Stomach smooth muscle (tissue), 2 donors: Measurements from ENCODE around the gene MRPL46.
"Not testable (repeated sequence)": the region's sequence is repeated elsewhere in the genome, so short reads cannot be mapped to it uniquely, and the experiment has no call there.

Experiments used
- H3K27ac ChIP-seq: one replicate; pipeline ENCODE4 v1.7.0; 2013; ENCODE audit warnings: mild to moderate bottlenecking, low read length, inconsistent platforms
- H3K27me3 ChIP-seq, 2 donors: one replicate each; pipeline ENCODE4 v1.7.0; 2013; ENCODE audit warnings: low read length in 2 of 2; ENCODE audit not compliant: insufficient read depth in 2 of 2, control insufficient read depth in 1 of 2
- H3K36me3 ChIP-seq, 2 donors: one replicate each; pipeline ENCODE4 v1.7.0; 2013; ENCODE audit warnings: low read length in 2 of 2; ENCODE audit not compliant: control insufficient read depth in 2 of 2, insufficient read depth in 2 of 2
- H3K4me1 ChIP-seq: one replicate; pipeline ENCODE4 v1.7.0; 2013; ENCODE audit warnings: low read length; ENCODE audit not compliant: control insufficient read depth, insufficient read depth
- H3K4me3 ChIP-seq, 2 donors: one replicate each; pipeline ENCODE4 v1.7.0; 2013; ENCODE audit warnings: low read length in 2 of 2
- H3K9ac ChIP-seq, 2 donors: one replicate each; pipeline ENCODE4 v1.7.0; 2013; ENCODE audit warnings: low read length in 2 of 2, mild to moderate bottlenecking in 1 of 2
- H3K9me3 ChIP-seq, 2 donors: one replicate each; pipeline ENCODE4 v1.7.0; 2013; ENCODE audit warnings: low read length in 2 of 2; ENCODE audit not compliant: control insufficient read depth in 2 of 2
- donor health status: healthy.
- donor health status: Pancreatic carcinoma.

Gene MRPL46

DNA sequence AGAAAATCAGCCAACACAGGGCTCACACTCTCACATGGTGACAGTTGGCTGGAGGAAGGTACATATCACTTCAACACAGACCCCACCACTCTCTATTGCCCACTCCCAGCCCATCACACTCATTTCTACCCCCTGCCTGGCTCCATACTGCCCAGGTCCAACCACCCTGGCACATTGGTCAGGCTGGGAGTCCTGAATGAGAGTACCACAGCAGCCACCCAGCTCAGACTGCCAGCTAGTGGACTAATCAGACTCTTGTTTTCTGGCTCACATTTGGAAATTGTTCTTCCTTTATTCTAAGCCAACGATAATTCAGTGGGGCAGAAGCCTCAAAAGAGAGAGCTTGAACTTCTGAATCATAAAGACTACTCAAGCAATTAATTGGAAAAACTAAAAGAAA is 20.0 kb downstream of the MRPL46 start:
- no peak overlapping the region for H3K9ac ChIP-seq
- H3K36me3 ChIP-seq = no peaks in the 10 kb centered on the region
- H3K4me1 ChIP-seq = no peaks in the 10 kb centered on the region
- H3K27ac ChIP-seq = no peak overlapping the region
- H3K9me3 ChIP-seq = no peaks in the 10 kb centered on the region
- H3K4me3 ChIP-seq = no peak overlapping the region
- peaks cover 0 to 2% of the 10 kb centered on the region in 2 donors for H3K27me3 ChIP-seq

DNA sequence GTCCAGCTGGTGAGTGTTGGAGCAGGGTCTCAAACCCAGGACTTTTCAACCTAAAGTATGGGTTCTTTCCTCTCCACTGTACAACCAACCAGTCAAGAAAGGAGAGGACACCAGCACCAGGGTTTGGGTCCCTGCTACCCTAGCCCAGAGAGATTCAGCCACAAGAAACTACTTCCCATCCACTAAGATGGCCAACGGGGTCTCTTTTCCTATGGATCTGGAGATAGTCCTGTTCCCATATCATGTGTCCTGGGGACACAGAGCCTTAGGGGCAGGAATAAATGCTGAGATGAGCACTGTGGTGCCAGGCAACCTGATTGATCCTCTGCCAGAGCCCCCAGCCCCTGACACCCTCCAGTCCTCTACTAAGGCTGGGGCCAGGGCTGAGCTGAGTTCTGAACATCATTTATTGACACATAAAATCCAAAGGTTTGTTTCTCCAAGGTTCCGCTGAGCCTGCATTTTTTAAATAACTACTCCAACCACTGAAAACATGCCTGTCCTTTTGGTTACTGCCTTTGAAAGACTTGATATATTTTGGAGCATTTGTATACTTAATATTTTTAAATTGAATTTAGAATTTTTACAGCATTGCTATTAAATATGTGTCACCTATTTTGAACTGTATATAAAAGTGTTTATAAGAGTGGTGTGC is 26.0 kb downstream of the MRPL46 start:
- Histone ChIP-seq H3K36me3 (no peaks in the 10 kb centered on the region), H3K27me3 (peaks cover 0 to 10% of the 10 kb centered on the region in 2 donors)

GRCh38 chr15:88440021-88440420 is 27.2 kb downstream of the MRPL46 start:
- Histone ChIP-seq H3K27me3 (peaks cover 0 to 10% of the 10 kb centered on the region in 2 donors), H3K4me1 (no peaks in the 10 kb centered on the region), H3K9ac (no peak overlapping the region), H3K4me3 (no peak overlapping the region), H3K27ac (no peak overlapping the region), H3K9me3 (no peaks in the 10 kb centered on the region), H3K36me3 (no peaks in the 10 kb centered on the region)

More for the DNA sequence above, 26.0 kb downstream of the MRPL46 start:
- Histone ChIP-seq H3K27ac (no peak overlapping the region), H3K4me3 (no peak overlapping the region), H3K9me3 (no peaks in the 10 kb centered on the region), H3K9ac (no peak overlapping the region), H3K4me1 (no peaks in the 10 kb centered on the region)

DNA sequence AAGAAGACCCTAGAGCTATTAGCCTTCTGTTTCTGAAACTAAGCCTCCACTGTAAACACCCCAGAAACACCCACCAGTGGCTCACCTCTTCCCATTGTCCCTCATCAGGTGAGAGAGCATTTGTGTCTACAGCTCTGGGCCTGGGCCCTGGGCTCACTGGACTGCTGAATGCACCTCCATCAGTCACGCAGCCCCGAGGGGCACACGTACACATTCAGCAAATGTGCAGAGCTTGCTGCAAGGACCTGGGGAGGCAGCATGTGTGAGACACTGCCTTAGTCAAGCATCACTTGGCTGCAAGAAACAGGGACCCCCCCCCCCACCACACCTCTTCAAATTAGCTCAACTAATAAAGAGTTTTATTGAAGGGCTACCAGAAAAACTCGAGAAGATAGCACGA is 29.0 kb downstream of the MRPL46 start:
- Histone ChIP-seq H3K36me3 (no peaks in the 10 kb centered on the region), H3K4me3 (no peak overlapping the region), H3K4me1 (no peaks in the 10 kb centered on the region), H3K27ac (no peak overlapping the region), H3K27me3 (peaks cover 0 to 10% of the 10 kb centered on the region in 2 donors), H3K9me3 (no peaks in the 10 kb centered on the region), H3K9ac (no peak overlapping the region)

- H3K4me1 ChIP-seq, H3K27ac ChIP-seq, H3K36me3 ChIP-seq, H3K27me3 ChIP-seq, H3K9me3 ChIP-seq, H3K4me3 ChIP-seq, H3K9ac ChIP-seq: not testable (repeated sequence)
Measured at GRCh38 chr15:88434106-88434505, 33.1 kb downstream of the MRPL46 start.

GRCh38 chr15:88433046-88433685 is 34.0 kb downstream of the MRPL46 start:
- no peak overlapping the region for H3K27ac ChIP-seq
- H3K9me3 ChIP-seq = no peaks in the 10 kb centered on the region
- no peak overlapping the region for H3K9ac ChIP-seq
- H3K4me3 ChIP-seq = no peak overlapping the region
- peaks cover 0 to 9% of the 10 kb centered on the region in 2 donors for H3K27me3 ChIP-seq
- H3K36me3 ChIP-seq = no peaks in the 10 kb centered on the region
- no peaks in the 10 kb centered on the region for H3K4me1 ChIP-seq

- H3K4me3 ChIP-seq = no peak overlapping the region
- H3K36me3 ChIP-seq = no peaks in the 10 kb centered on the region
- H3K4me1 ChIP-seq = no peaks in the 10 kb centered on the region
- H3K27ac ChIP-seq = no peak overlapping the region
- no peak overlapping the region for H3K9ac ChIP-seq
- H3K27me3 ChIP-seq = peaks cover 0 to 7% of the 10 kb centered on the region in 2 donors
- no peaks in the 10 kb centered on the region for H3K9me3 ChIP-seq
Measured at GRCh38 chr15:88431441-88431840, 35.7 kb downstream of the MRPL46 start.

DNA sequence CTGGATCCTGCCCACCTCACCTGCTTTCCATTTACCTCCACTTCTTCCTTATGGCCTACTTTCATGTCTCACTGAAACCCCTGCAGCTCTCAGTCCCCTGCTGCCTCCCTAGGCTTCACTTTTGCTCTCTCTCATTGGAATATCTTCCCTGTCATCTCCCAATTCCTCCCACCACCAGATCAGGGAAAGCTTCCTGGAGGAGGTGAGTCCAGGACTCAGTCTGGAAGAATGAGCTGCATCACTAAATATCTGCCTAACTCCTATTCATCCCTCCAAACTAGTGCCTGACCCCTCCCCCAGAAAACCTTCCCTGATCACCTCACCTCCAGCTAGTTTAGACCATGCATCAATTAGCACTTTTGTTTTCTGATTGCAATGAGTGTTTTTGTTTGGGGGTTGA is 37.1 kb downstream of the MRPL46 start:
- Histone ChIP-seq H3K9ac (no peak overlapping the region), H3K36me3 (no peaks in the 10 kb centered on the region), H3K4me1 (no peaks in the 10 kb centered on the region), H3K27me3 (peaks cover 0 to 7% of the 10 kb centered on the region in 2 donors), H3K9me3 (no peaks in the 10 kb centered on the region), H3K27ac (no peak overlapping the region), H3K4me3 (no peak overlapping the region)

GRCh38 chr15:88428805-88429605 is 38.2 kb downstream of the MRPL46 start:
- Histone ChIP-seq H3K27ac (no peak overlapping the region), H3K9me3 (no peaks in the 10 kb centered on the region), H3K36me3 (no peaks in the 10 kb centered on the region), H3K27me3 (peaks cover 0 to 7% of the 10 kb centered on the region in 2 donors), H3K4me3 (no peak overlapping the region), H3K9ac (no peak overlapping the region), H3K4me1 (no peaks in the 10 kb centered on the region)

DNA sequence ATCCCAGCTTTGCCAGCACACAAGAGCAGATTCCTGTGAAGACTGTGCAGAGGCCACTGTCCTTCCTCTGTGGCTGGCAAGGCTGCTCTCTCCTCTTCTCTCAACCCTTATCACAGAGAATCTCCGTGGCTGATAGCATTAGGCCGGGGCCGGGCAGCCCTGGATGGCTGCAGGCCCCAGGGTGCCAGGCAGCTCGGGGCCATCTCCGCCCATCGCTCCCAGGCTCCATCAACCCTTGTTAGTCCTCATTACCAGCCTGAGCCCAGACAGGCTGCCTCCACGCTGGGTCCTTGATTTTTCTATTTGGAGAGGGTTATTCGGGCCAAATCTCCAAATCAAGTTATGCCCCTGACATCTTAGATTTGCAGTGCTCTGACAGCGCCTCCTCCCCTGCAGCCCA is 39.1 kb downstream of the MRPL46 start:
- Histone ChIP-seq H3K4me3 (no peak overlapping the region), H3K36me3 (no peaks in the 10 kb centered on the region), H3K9ac (no peak overlapping the region), H3K9me3 (no peaks in the 10 kb centered on the region), H3K4me1 (no peaks in the 10 kb centered on the region), H3K27me3 (peaks cover 0 to 8% of the 10 kb centered on the region in 2 donors), H3K27ac (no peak overlapping the region)
